HG03060 (cell line): Measurements from ENCODE around the gene ZFYVE26.
"Not testable (repeated sequence)": the region's sequence is repeated elsewhere in the genome, so short reads cannot be mapped to it uniquely, and the experiment has no call there.

Experiments
- ATAC-seq: cut with Tn5 transposase; IDR thresholded peaks from one replicate; pipeline ENCODE4 v1.9.1; 2021; ENCODE audit warnings: low read depth, moderate number of reproducible peaks; ENCODE audit not compliant: unreplicated experiment

The ZFYVE26 gene

DNA sequence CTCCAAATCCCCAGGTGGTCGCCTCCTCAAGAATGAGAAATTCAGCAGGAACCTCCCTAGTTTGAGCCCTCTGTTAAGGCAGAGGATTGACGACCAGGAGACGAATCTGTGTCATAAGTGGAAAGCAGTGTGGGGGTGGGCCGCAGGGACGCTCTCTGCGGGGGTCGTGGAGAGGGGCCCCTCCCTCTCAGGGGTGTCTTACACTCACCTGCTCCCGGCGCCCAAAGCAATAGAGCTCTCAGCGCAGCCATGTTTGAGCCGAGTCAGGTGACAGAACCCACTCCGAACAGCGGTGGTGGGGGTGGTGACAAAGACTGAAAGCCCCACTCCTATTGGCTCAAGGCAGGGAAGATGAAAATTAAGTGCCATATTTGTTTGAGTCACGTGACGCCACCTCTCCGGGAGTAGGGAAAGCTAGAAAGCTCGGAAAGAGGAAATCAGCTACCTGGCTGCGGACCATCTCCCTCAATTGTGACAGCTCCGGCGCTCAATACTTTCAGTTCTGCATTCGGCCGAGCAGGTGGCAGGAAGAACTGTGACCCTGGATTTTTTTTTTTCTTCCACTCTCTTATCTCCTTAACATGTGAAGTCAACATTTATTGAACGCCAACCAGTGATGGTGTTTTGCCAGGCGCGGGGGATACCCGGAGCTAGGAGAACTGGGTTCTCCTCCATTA is at the start of gene ZFYVE26:
TSS of gene ZFYVE26 (minus strand) at position 265 of the 677 bp plus-strand sequence. CDS start 627 bp downstream, outside the sequence.
- peak; percentile 80 for ATAC-seq

- no peak for ATAC-seq
Observed at GRCh38 chr14:67863223-67863622, 46.8 kb upstream of the ZFYVE26 start.

DNA sequence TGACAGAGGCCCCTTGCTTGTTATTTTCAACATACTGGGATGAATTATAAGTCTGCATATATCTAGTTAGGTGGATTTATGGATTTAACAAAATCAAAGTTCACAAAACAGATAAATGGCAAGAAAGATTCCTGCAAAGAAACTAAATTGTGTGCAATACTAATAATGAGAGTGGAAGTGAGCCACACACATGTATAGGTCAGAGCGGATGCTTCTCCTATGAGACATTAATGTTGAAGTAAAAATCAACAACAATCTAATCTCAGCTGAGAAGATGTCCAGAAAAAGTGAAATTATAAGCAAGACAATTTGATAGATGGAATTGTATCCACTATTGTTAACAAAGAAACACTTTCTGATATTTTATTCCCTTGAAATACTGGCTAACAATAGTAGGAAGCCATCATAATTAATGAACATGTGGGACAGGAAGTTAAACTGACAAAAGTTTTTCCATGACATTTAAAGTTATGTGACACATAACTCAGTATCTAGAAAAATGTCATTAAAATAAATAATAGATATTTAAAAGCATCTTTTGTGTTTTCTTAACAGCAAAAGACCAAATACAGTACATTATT is 42.9 kb upstream of the ZFYVE26 start:
- no peak for ATAC-seq

- no peak for ATAC-seq
Observed at GRCh38 chr14:67857778-67858350, 41.5 kb upstream of the ZFYVE26 start.

DNA sequence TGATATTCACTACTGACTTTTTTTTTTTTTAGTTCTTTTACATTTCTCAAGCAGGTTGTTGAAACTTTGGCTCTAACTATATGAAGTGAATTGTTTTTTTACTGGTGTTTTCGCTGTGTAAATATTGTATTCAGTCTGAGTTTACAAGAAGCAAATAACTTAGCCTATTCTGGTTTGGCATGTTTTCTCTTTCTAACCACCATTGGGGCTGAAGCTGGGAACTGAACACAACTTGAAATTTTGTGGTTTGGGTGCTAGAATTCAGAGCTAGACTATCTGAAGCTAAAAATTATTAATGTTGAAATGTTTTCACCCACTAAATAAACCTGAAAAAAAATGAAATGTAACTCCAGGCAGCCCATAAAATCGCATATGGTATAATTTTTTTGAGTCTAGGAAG is 40.4 kb upstream of the ZFYVE26 start:
- no peak for ATAC-seq

DNA sequence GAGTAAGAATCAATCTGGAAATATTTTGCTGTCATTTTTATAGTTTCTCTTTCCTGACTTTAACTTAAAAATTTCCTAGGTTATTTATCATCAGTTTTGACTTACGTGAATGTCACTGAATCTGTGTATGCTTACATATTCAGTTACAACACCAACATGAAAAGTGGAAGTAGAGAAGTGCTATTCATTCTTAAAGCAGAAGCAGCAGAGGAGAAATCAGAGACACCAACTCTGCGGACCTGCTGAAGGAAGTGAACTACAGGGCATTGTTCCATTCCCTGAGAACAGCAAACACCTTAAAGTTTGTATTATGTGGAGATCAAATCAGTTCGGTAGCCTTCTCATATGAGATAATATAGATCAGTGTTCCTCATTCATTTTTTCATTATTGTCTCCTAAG is 37.3 kb upstream of the ZFYVE26 start:
- ATAC-seq = no peak

- no peak for ATAC-seq
Observed at GRCh38 chr14:67852926-67853604, 36.7 kb upstream of the ZFYVE26 start.

GRCh38 chr14:67851785-67852410 is 35.5 kb upstream of the ZFYVE26 start:
- ATAC-seq = no peak

DNA sequence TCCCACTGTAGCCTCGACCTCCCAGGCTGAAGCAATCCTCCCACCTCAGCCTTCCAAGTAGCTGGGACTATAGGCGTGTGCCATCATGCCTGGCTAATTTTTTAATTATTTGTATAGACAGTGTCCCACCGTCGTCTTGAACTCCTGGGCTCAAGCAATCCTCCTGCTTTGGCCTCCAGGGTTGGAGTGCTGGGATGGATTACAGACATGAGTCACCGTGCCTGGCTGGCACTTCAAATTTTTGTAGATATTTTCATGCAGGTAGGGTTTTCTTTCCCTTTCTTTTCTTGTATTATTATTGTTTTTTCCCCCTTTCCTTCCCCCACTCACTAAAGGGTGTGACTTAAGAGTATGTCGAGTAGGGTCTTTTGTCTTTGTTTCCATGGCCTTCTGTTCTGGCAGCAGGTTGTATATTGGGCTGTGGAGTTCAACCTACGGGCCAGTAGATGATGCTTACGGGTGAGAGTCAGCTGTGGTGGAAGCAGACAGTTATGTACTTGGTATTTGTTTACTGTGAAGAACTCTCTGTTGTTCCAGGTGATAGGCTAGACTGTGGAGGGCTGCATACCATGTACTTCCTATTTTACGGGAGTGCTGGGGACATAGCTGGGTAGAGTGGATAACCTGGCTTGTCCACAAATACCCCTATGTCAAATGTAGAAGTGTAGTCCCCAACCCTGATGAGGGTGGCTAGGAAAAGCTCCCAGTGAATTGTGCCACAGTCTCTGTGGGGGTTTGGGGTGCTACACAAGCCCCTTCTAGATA is 33.9 kb upstream of the ZFYVE26 start:
- ATAC-seq = no peak

DNA sequence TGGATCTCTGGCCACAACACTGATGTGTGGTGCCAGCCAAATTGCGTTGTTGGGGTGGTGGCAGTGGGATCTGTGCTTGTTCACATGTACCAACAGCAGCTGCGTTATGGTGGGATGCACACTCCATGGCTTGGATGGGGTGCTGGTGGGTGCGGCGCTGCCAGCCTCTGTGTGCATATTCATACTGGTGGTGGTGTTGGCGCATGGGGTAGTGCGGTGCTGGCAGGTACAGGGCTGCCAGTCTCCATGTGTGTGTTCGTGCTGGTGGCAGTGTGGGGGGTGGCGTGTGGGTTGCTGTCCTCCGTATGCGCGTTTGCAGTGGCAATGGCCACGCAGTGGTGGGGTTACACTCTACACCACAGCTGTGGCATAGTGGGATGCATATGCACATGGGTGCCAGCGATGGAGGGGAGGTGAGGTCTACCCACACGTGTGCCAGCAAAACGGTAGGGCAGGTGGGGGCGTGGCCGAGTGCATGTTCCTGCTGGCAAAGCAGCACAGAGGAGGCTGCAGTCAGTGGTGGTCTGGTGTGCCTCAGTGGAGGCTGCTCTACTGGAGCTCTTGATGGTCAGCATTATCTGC is 29.7 kb upstream of the ZFYVE26 start:
- no peak for ATAC-seq

- ATAC-seq = no peak
Observed at GRCh38 chr14:67837011-67837624, 20.7 kb upstream of the ZFYVE26 start.

- ATAC-seq = no peak
Observed at GRCh38 chr14:67835596-67835995, 19.2 kb upstream of the ZFYVE26 start.

DNA sequence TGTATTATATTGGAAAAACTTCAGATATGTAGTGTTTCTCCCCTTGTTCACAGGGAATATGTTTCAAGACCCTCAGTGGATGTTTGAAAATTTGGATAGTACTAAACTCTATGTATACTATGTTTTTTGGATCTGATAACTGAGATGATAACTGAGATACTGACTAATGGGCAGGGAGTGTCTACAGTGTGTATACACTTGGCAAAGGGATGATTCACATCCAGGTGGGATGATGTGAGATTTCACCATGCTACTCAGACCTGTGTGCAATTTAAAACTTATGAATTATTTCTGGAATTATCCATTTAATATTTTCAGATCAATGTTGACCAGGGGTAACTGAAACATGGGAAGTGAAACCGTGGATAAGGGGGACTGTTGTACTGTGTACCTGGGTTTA is 17.0 kb upstream of the ZFYVE26 start:
- no peak for ATAC-seq

GRCh38 chr14:67831113-67831512 is 14.7 kb upstream of the ZFYVE26 start:
- ATAC-seq = no peak

- ATAC-seq = no peak
Observed at GRCh38 chr14:67821121-67821520, 4.7 kb upstream of the ZFYVE26 start.

DNA sequence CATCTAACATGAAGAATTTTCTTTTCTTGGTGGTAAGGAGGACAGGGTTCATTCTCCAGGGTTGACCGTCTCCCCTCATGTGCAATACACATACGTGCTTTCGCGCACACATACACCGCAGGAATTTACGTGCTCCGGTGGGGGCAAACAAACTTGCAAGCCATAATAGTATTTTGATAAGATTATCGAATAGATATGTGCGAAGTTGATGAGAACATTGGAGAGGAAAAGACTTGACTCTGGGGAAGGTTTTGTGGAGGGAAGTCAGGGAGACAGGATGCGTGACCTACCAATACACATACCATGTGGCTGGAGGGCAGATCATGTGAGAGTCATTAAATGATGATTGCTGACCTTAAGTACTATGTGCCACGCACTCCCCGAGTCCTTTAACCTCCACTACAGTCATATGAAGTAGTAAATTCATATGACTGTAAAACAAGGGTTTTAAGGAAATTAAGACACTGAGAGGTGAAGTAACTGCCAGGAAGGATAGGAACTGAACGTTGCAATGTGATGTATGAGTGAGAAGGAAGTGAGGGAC is 4.1 kb upstream of the ZFYVE26 start:
- ATAC-seq = no peak

DNA sequence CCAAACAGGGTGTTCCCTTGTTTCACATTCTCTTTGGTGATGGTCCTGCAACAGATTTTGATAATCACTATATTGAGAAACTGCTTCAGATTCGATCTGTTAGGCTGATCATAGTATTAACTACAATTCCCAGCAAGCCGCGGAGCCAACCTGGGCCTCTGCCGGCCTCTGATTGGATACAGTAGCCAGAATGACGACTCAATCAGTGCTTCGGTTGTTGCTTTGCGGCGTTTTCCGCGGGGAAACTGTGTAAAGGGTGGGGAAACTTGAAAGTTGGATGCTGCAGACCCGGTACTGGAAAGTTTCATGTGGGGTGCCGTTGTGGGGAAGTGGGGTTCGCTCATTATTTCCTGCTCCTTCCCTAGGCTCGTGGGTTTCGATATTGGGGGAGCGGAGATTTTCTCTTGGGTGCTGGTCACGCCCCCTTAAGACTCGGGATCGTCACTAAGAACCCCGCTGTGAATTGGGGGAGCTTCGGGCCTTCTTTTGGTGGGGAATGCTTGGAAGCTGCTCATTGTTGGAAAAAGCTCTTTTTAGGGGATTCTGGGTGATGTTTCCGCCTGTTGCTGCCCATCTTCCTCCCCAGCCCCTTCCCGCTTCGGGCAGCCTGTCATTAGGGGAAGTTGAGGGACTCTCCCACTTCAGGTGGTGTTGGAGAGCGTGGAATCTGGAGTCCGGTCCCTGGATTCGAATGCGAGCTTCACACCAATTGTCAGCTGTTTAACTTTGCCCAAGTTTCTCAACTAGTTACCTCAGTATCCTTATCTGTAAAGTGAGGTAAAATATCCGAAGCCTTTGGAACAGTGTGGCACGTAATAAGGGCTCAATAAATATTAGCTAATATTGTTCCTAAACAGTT is 3.4 kb upstream of the ZFYVE26 start, which contains the start of gene RAD51B:
TSS of gene RAD51B (plus strand) at position 217 of the 859 bp plus-strand sequence.
- ATAC-seq = no peak

DNA sequence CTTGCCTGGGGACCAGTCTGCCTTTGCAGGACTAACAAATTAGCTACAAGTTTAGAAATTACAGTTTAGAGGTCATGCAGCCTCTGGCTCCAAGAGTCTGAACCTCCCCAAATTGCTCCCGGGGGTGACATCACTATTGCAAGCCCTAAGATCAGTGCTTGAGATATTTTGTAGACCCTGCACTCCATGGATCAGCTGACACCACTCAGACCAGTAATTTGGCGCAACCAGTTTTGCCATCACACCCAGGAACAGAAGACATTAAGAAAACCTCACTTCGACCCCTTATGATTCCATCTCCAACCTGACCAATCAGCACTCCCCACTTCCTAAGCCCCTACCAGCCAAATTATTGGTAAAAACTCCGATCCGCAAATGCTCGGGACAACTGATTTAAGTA is 2.1 kb upstream of the ZFYVE26 start:
- not testable (repeated sequence) for ATAC-seq
